GM23248 (cell line): ENCODE measurements around the gene SUN1. TPM values are rescaled to one million over a fixed set of nuclear protein-coding genes. Genes with fewer than 3 reads are reported as not detected.

ENCODE experiments used
- DNase-seq: peaks from one replicate; pipeline ENCODE4 v3.0.0-alpha.2; 2015
- H2AFZ ChIP-seq: fragments of 200-600 bp; sonication (generic); 2 replicates; pipeline ENCODE4 v1.6.1; 2016; ENCODE audit warnings: antibody characterized with exemption
- H3F3A ChIP-seq: fragments of 200-600 bp; sonication (generic); 2 replicates; pipeline ENCODE4 v1.6.1; 2016; ENCODE audit warnings: mild to moderate bottlenecking, antibody characterized with exemption, mixed run types; ENCODE audit not compliant: insufficient read depth
- H3K27ac ChIP-seq: fragments of 200-600 bp; sonication (generic); 2 replicates; pipeline ENCODE4 v1.5.1; 2016; ENCODE audit warnings: mild to moderate bottlenecking
- H3K27me3 ChIP-seq: fragments of 200-600 bp; sonication (generic); replicated peaks from 2 replicates; pipeline ENCODE4 v1.6.1; 2016; ENCODE audit warnings: mild to moderate bottlenecking; ENCODE audit not compliant: insufficient read depth
- H3K36me3 ChIP-seq: fragments of 200-600 bp; sonication (generic); 2 replicates; pipeline ENCODE4 v1.6.1; 2016; ENCODE audit warnings: low read depth, mild to moderate bottlenecking
- H3K4me1 ChIP-seq: fragments of 200-600 bp; sonication (generic); 2 replicates; pipeline ENCODE4 v1.6.1; 2016; ENCODE audit warnings: mild to moderate bottlenecking; ENCODE audit not compliant: insufficient read depth
- H3K4me2 ChIP-seq: fragments of 200-600 bp; sonication (generic); one replicate; pipeline ENCODE4 v1.6.1; 2016; ENCODE audit warnings: mild to moderate bottlenecking; ENCODE audit not compliant: unreplicated experiment
- H3K4me3 ChIP-seq: fragments of 200-600 bp; sonication (generic); 2 replicates; pipeline ENCODE4 v1.5.1; 2016; ENCODE audit warnings: mild to moderate bottlenecking
- H3K79me2 ChIP-seq: fragments of 200-600 bp; sonication (generic); 2 replicates; pipeline ENCODE4 v1.6.1; 2016; ENCODE audit warnings: mild to moderate bottlenecking; ENCODE audit not compliant: insufficient read depth
- H3K9ac ChIP-seq: fragments of 200-600 bp; sonication (generic); 2 replicates; pipeline ENCODE4 v1.6.1; 2016; ENCODE audit warnings: mild to moderate bottlenecking
- H3K9me2 ChIP-seq: fragments of 200-600 bp; sonication (generic); 2 replicates; pipeline ENCODE4 v1.6.1; 2016; ENCODE audit warnings: mixed run types, mild to moderate bottlenecking, moderate library complexity; ENCODE audit not compliant: insufficient read depth
- H3K9me3 ChIP-seq: fragments of 200-600 bp; sonication (generic); one replicate; pipeline ENCODE4 v1.6.1; 2017; ENCODE audit warnings: low read depth
- H4K20me1 ChIP-seq: fragments of 200-600 bp; sonication (generic); 2 replicates; pipeline ENCODE4 v1.6.0; 2016; ENCODE audit not compliant: insufficient read depth
- EZH2 ChIP-seq: fragments of 200-600 bp; sonication (generic); IDR thresholded peaks from 2 replicates; pipeline ENCODE4 v1.6.1; 2018; ENCODE audit warnings: antibody characterized with exemption, mild to moderate bottlenecking; ENCODE audit not compliant: insufficient read depth, poor library complexity, severe bottlenecking
- EZH2phosphoT487 ChIP-seq: fragments of 200-600 bp; sonication (generic); IDR thresholded peaks from 2 replicates; pipeline ENCODE4 v1.6.1; 2018; ENCODE audit warnings: antibody characterized with exemption, moderate library complexity, mild to moderate bottlenecking, low read depth; ENCODE audit not compliant: insufficient read depth
- WGBS, 2 experiments: methylation state at CpG; one replicate each; pipeline ENCODE4 v1.1.6; 2015 to 2017; ENCODE audit warnings: low lambda C conversion rate in 2 of 2, low coverage in 1 of 2; ENCODE audit errors: missing lambda C conversion rate in 2 of 2; 5-methylcytosine and 5-hydroxymethylcytosine counted together
- in situ Hi-C: fragments of 300-500 bp; cut with MboI; formaldehyde crosslinking; loops from 2 replicates; pipeline ENCODE4 v1.15.0; 2020
- polyA plus RNA-seq: library from polyadenylated mRNA; unstranded; fragments of >200 nt; fragmentation: Nextera tagmentation; extraction: Ambion mirVana; gene quantifications from 2 replicates; pipeline ENCODE4 v1.2.1, GENCODE V29; 2016
- total RNA-seq: library from RNA; depleted of rRNA; stranded (reverse); fragments of >200 nt; shearing (Covaris generic); gene quantifications from 2 replicates; pipeline ENCODE4 v1.2.3, GENCODE V29; 2014

Gene SUN1
- total and polyA plus RNA-seq, 2 experiments from 2014 or later = 74.0 to 104 TPM

GRCh38 chr7:805261-805660 is 27.0 kb upstream of the SUN1 start:
- Histone ChIP-seq H3K36me3 (no peaks in the 10 kb centered on the region), H3K4me2 (no peak overlapping the region), H2AFZ (peak overlapping the region; percentile 50; the same call in 1 of the 2 replicates), H3K9me2 (no peaks in the 10 kb centered on the region), H3K4me1 (no peaks in the 10 kb centered on the region), H3K9ac (no peak overlapping the region), H3K27ac (no peak overlapping the region), H3K9me3 (no peaks in the 10 kb centered on the region), H3K4me3 (no peak overlapping the region), H3F3A (no peaks in the 10 kb centered on the region), H3K27me3 (no peaks in the 10 kb centered on the region), H4K20me1 (no peaks in the 10 kb centered on the region), H3K79me2 (no peaks in the 10 kb centered on the region)
- in situ Hi-C loops = no loop called here
- TF ChIP-seq EZH2 = no peak
- TF ChIP-seq EZH2phosphoT487 = no peak
- 45 to 56% methylated on average over 18 of the region's 18 CpGs for WGBS, 2 experiments
- DNase-seq = peak; percentile 7

- no peaks in the 10 kb centered on the region for H3K36me3 ChIP-seq
- H3K79me2 ChIP-seq = peaks cover 37% of the 10 kb centered on the region
- H2AFZ ChIP-seq = no peak overlapping the region
- no peaks in the 10 kb centered on the region for H3K9me3 ChIP-seq
- H3K9me2 ChIP-seq = no peaks in the 10 kb centered on the region
- H3F3A ChIP-seq = peaks cover 43% of the 10 kb centered on the region
- peak overlapping the region; percentile 59 for H3K9ac ChIP-seq
- H3K27me3 ChIP-seq = no peaks in the 10 kb centered on the region
- H4K20me1 ChIP-seq = no peaks in the 10 kb centered on the region
- DNase-seq = peak; percentile 40
- H3K4me1 ChIP-seq = peaks cover 33% of the 10 kb centered on the region
- in situ Hi-C loops = no loop called here
- peak overlapping the region; percentile 77 for H3K4me2 ChIP-seq
- peak overlapping the region; percentile 56 for H3K4me3 ChIP-seq
- H3K27ac ChIP-seq = no peak overlapping the region
- no peak for TF ChIP-seq EZH2phosphoT487
- no peak for TF ChIP-seq EZH2
- WGBS, 2 experiments = 44 to 50% methylated on average over 27 to 45 of the region's 56 CpGs
Measured at GRCh38 chr7:815284-816216, 16.7 kb upstream of the SUN1 start.

GRCh38 chr7:816300-816750 is 16.0 kb upstream of the SUN1 start:
- Histone ChIP-seq H3K9me2 (no peaks in the 10 kb centered on the region), H4K20me1 (no peaks in the 10 kb centered on the region), H2AFZ (no peak overlapping the region), H3K4me3 (peak overlapping the region; percentile 87), H3K4me2 (peak overlapping the region; percentile 77), H3K9me3 (no peaks in the 10 kb centered on the region), H3K9ac (peak overlapping the region; percentile 59), H3K4me1 (peaks cover 33% of the 10 kb centered on the region), H3K27ac (no peak overlapping the region), H3K79me2 (peaks cover 45% of the 10 kb centered on the region), H3K27me3 (no peaks in the 10 kb centered on the region), H3F3A (peaks cover 41% of the 10 kb centered on the region), H3K36me3 (no peaks in the 10 kb centered on the region)
- in situ Hi-C loops = no loop called here
- DNase-seq = peak; percentile 99
- 1 to 2% methylated on average over 25 to 30 of the region's 51 CpGs for WGBS, 2 experiments
- no peak for TF ChIP-seq EZH2phosphoT487
- no peak for TF ChIP-seq EZH2

- Histone ChIP-seq H3K4me3 (peak overlapping the region; percentile 87), H3K9ac (peak overlapping the region; percentile 90), H3K9me3 (no peaks in the 10 kb centered on the region), H3K4me2 (peak overlapping the region; percentile 86), H3K36me3 (no peaks in the 10 kb centered on the region), H4K20me1 (no peaks in the 10 kb centered on the region), H2AFZ (0 out of 2 replicates have a peak overlapping the region, but pooled peaks have one; percentile 7), H3K79me2 (peaks cover 52% of the 10 kb centered on the region), H3K9me2 (no peaks in the 10 kb centered on the region), H3K4me1 (peaks cover 30% of the 10 kb centered on the region), H3K27me3 (no peaks in the 10 kb centered on the region), H3F3A (peaks cover 34% of the 10 kb centered on the region), H3K27ac (peak overlapping the region; percentile 2; the same call in 1 of the 2 replicates)
- peak; percentile 61 for DNase-seq
- TF ChIP-seq EZH2phosphoT487 (no peak), EZH2 (no peak)
- in situ Hi-C loops = no loop called here
- 0 to 2% methylated on average over 30 to 67 of the region's 88 CpGs for WGBS, 2 experiments
Measured at GRCh38 chr7:816751-817671, 15.3 kb upstream of the SUN1 start.
